GM19438 (cell line): ENCODE measurements around the gene PTP4A2.

ENCODE experiments used
- ATAC-seq: cut with Tn5 transposase; IDR thresholded peaks from one replicate; pipeline ENCODE4 v1.9.1; 2021; ENCODE audit warnings: low read depth; ENCODE audit not compliant: unreplicated experiment

PTP4A2 gene

GRCh38 chr1:31866450-31867032 is 71.6 kb downstream of the PTP4A2 start:
- no peak for ATAC-seq

GRCh38 chr1:31865728-31866449 is 72.3 kb downstream of the PTP4A2 start:
- ATAC-seq, result no peak

GRCh38 chr1:31862071-31862470 is 76.1 kb downstream of the PTP4A2 start:
- ATAC-seq, result no peak

- no peak for ATAC-seq
These were observed 76.8 kb downstream of the PTP4A2 start for GRCh38 chr1:31861346-31861745.

DNA sequence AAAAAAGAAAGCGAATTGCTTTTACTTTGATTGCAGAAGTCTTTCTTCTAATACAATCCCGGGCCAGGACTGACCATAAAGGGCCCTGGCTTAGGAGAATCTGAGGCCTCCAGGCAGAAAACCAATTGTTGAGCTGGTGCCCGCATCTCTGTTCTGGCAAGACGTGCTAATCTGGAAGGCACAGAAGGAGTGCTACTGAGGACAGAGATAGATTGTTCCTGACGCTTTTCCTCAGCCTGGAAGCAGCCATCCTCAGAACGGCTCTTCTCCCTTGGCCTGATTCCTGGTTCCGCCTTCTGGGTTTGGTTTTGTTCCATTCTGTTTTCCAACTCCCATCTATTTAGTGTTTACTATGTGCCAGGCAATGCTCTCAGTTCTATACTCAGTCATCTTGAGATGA is 77.6 kb downstream of the PTP4A2 start:
- ATAC-seq, result no peak

DNA sequence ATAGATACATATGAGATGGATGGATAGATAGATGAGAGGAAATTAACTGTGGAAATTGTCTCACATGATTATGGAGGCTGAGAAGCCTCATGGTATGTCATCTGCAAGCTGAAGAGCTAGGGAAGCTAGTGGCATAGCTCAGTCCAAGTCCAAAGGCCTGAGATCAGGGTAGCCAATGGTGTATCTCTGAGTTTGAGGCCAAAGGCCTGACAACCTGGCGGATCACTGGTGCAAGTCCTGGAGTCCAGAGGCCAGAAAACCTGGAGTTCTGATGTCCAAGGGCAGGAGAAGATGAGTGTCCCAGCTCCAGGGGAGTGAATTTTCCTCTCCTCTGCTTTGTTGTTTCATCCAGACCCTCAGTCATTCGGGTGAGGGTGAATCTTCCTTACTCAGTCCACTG is 78.4 kb downstream of the PTP4A2 start:
- ATAC-seq, result no peak

DNA sequence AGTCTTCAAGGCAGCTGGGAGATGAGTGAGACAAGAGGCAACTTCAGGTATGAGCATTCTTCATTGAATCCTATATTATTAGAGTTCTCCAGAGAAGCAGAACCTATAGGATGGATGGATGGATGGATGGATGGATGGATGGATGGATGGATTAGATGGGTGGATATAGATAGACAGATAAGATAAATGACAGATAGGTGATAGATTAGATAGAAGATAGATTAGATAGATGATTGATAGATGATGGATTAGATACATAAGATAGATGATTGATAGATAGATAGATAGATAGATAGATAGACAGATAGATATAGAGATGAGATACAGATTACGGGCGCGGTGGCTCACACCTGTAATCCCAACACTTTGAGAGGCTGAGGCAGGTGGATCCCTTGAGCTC is 79.1 kb downstream of the PTP4A2 start:
- ATAC-seq, result no peak

- no peak for ATAC-seq
These were observed 80.3 kb downstream of the PTP4A2 start for GRCh38 chr1:31857863-31858262.
